Fibroblast of pulmonary artery (primary cell): ENCODE measurements around the gene SLC25A21.
A peak's percentile ranks its signal among the peaks of the same experiment; 100 is the strongest.
"Not testable (repeated sequence)": the region's sequence is repeated elsewhere in the genome, so short reads cannot be mapped to it uniquely, and the experiment has no call there.

Experiments
- DNase-seq: peaks from one replicate; pipeline ENCODE4 v3.0.0-alpha.2; 2010; ENCODE audit warnings: low read depth
- H3K4me3 ChIP-seq: replicated peaks from 2 replicates; pipeline ENCODE4 v1.5.1; 2011; ENCODE audit warnings: low read depth, mild to moderate bottlenecking, control low read depth, low read length, moderate library complexity
- CTCF ChIP-seq: IDR thresholded peaks from 2 replicates; pipeline ENCODE4 v1.5.1; 2011; ENCODE audit warnings: mild to moderate bottlenecking, control low read depth, low read length, inconsistent platforms; ENCODE audit errors: missing control alignments

The SLC25A21 gene

GRCh38 chr14:37181441-37181840, 9.0 kb upstream of the SLC25A21 start:
- TF ChIP-seq CTCF = no peak
- H3K4me3 ChIP-seq = no peak overlapping the region
- DNase-seq = no peak

- not testable (repeated sequence) for H3K4me3 ChIP-seq, DNase-seq
Measured at GRCh38 chr14:37180886-37181285, 8.5 kb upstream of the SLC25A21 start.

- DNase-seq = no peak
- no peak for TF ChIP-seq CTCF
- no peak overlapping the region for H3K4me3 ChIP-seq
Measured at GRCh38 chr14:37179896-37180502, 7.6 kb upstream of the SLC25A21 start.

- DNase-seq = no peak
- TF ChIP-seq CTCF = no peak
- H3K4me3 ChIP-seq = peak overlapping the region; percentile 80
Measured at GRCh38 chr14:37172936-37173614, 669 bp upstream of the SLC25A21 start.

- H3K4me3 ChIP-seq = peak overlapping the region; percentile 80
- DNase-seq = no peak
- no peak for TF ChIP-seq CTCF
Measured at GRCh38 chr14:37171678-37172023, 755 bp downstream of the SLC25A21 start.

GRCh38 chr14:37170993-37171392, 1.4 kb downstream of the SLC25A21 start:
- TF ChIP-seq CTCF = no peak
- no peak for DNase-seq
- no peak overlapping the region for H3K4me3 ChIP-seq

GRCh38 chr14:37170237-37170636, 2.2 kb downstream of the SLC25A21 start:
- no peak for DNase-seq
- no peak for TF ChIP-seq CTCF
- H3K4me3 ChIP-seq = no peak overlapping the region
